MG63 (cell line): ENCODE results near the gene DHX35. TPM values are rescaled to one million over a fixed set of nuclear protein-coding genes. Genes with fewer than 3 reads are reported as not detected.
"Not testable (repeated sequence)": the region's sequence is repeated elsewhere in the genome, so short reads cannot be mapped to it uniquely, and the experiment has no call there.

Experiments
- DNase-seq: peaks from one replicate; pipeline ENCODE4 v3.0.0-alpha.2; 2020
- H3K27me3 ChIP-seq: fragments of 250-450 bp; sonication (Bioruptor Pico); 2 replicates; pipeline ENCODE4 v1.5.1; 2020; ENCODE audit warnings: mild to moderate bottlenecking, moderate library complexity
- H3K36me3 ChIP-seq: fragments of 250-450 bp; sonication (Bioruptor Pico); 2 replicates; pipeline ENCODE4 v1.5.1; 2020; ENCODE audit warnings: mild to moderate bottlenecking, moderate library complexity
- H3K4me3 ChIP-seq: fragments of 250-450 bp; sonication (Bioruptor Pico); 2 replicates; pipeline ENCODE4 v1.5.1; 2020; ENCODE audit warnings: mild to moderate bottlenecking, moderate library complexity
- H3K9me3 ChIP-seq: fragments of 250-450 bp; sonication (Bioruptor Pico); 2 replicates; pipeline ENCODE4 v1.5.1; 2020; ENCODE audit warnings: mild to moderate bottlenecking, moderate library complexity
- total RNA-seq: library from RNA; depleted of rRNA; stranded (reverse); fragments of >200 nt; shearing (Covaris generic); gene quantifications from 2 replicates; pipeline ENCODE4 v1.2.3, GENCODE V29; 2014; ENCODE audit warnings: low replicate concordance

DHX35 gene
- total RNA-seq, 1 experiment from 2014 or later = 18.9 TPM

DNA sequence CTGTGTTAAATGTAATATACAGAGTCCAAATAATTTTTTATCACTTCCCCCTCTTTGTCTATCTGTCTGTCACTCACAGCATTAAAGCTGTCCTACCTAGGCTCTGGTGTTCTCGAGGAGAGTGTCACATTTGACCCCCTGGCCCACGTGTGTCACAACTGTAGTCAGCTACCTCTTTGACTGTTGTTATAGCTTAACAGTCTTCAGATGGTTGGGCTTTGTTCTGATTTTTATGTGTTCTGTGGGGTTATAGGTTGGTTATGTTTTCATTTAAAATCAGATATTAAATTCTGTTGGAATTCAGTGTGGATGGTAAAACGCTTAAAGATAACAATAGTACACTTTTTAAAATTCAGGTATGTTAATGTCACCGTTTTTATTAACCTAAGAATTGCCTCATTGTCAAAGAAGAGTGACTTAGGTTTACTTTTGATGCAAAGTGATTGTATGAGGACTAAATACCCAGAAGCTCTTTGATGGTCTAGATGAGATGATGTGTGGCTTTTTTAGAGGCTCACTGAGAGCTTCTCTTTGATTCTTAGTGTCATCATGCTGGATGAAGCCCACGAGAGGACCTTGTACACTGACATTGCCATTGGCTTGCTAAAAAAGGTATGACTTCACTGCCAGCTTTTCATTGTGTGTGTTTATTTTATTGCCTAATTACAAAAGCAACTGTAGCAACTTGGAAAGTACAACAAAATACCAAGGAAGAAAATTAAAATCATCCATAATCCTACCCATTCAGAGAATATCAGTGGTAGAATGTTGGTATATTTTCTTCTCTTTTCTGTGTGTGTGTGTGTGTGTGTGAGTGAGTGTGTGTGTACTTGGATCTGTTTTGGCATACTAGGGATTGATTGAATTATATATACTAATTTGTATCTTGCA is 29.9 kb downstream of the DHX35 start:
- Histone ChIP-seq H3K36me3 (peaks cover 34% of the 10 kb centered on the region), H3K4me3 (no peak overlapping the region), H3K27me3 (no peaks in the 10 kb centered on the region), H3K9me3 (no peaks in the 10 kb centered on the region)
- DNase-seq = no peak

DNA sequence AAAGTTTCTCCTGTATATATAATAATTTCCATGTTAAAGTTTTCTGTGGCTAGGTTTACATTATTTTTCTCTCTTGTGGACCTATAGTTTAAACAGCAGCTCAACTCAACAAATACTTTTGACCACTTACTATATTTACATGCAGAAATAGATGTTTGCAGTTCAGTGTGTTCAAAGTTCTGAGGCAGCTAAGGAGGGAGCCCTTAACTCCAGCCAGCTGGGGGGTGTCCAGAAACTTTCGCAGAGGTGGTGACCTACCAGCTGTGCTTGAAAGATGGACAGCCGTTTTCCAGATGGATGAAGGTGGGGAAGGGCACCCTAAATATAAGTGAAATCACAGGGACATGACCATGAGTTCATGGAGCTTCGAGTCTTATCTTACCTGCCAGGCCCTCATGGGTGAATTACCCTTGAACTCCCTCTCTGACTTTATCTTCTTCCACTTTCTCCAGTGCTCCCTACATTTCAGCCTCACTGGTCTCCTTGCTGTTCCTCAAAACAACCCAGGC is 33.4 kb downstream of the DHX35 start:
- no peak for DNase-seq
- no peaks in the 10 kb centered on the region for H3K9me3 ChIP-seq
- no peak overlapping the region for H3K4me3 ChIP-seq
- no peaks in the 10 kb centered on the region for H3K27me3 ChIP-seq
- peaks cover 31% of the 10 kb centered on the region for H3K36me3 ChIP-seq

GRCh38 chr20:38996866-38997265 is 34.7 kb downstream of the DHX35 start:
- not testable (repeated sequence) for H3K27me3 ChIP-seq, H3K9me3 ChIP-seq, H3K4me3 ChIP-seq, DNase-seq
- peaks cover 31% of the 10 kb centered on the region for H3K36me3 ChIP-seq

GRCh38 chr20:38997622-38998021 is 35.5 kb downstream of the DHX35 start:
- Histone ChIP-seq H3K9me3 (no peaks in the 10 kb centered on the region), H3K4me3 (no peak overlapping the region), H3K27me3 (no peaks in the 10 kb centered on the region), H3K36me3 (peaks cover 32% of the 10 kb centered on the region)
- DNase-seq = no peak

GRCh38 chr20:38999217-38999616 is 37.1 kb downstream of the DHX35 start:
- Histone ChIP-seq H3K36me3 (peaks cover 43% of the 10 kb centered on the region), H3K9me3 (no peaks in the 10 kb centered on the region), H3K4me3 (no peak overlapping the region), H3K27me3 (no peaks in the 10 kb centered on the region)
- no peak for DNase-seq

GRCh38 chr20:38999965-39000910 is 38.1 kb downstream of the DHX35 start:
- peaks cover 39% of the 10 kb centered on the region for H3K36me3 ChIP-seq
- no peaks in the 10 kb centered on the region for H3K27me3 ChIP-seq
- H3K4me3 ChIP-seq = no peak overlapping the region
- no peak for DNase-seq
- no peaks in the 10 kb centered on the region for H3K9me3 ChIP-seq

GRCh38 chr20:39004508-39004907 is 42.4 kb downstream of the DHX35 start:
- Histone ChIP-seq H3K4me3 (no peak overlapping the region), H3K9me3 (no peaks in the 10 kb centered on the region), H3K27me3 (no peaks in the 10 kb centered on the region), H3K36me3 (peaks cover 48% of the 10 kb centered on the region)
- DNase-seq = no peak

DNA sequence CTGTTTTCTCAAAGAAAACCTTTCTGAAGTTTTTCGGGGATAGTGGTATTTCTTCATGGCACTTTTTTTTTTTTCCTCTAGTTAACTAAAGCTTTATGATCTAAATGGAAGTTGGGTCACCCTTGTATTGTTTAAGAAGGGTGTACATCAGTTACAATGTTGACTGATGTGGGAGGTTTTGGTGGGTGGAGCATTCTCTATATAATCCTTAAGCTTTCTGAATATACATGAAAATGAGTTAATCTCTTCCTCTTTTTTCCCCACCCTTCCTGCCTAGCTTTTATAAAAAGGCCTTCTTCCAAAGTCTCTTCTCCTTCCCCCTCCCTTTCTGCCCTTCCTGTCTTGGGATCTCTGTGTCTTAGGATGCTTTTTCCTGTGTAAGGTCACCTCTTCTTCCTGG is 47.2 kb downstream of the DHX35 start:
- H3K9me3 ChIP-seq = no peaks in the 10 kb centered on the region
- peaks cover 49% of the 10 kb centered on the region for H3K36me3 ChIP-seq
- H3K27me3 ChIP-seq = no peaks in the 10 kb centered on the region
- DNase-seq = no peak
- H3K4me3 ChIP-seq = no peak overlapping the region

GRCh38 chr20:39010496-39010895 is 48.4 kb downstream of the DHX35 start:
- H3K4me3 ChIP-seq = no peak overlapping the region
- no peaks in the 10 kb centered on the region for H3K9me3 ChIP-seq
- no peaks in the 10 kb centered on the region for H3K27me3 ChIP-seq
- H3K36me3 ChIP-seq = peaks cover 61% of the 10 kb centered on the region
- DNase-seq = no peak

- Histone ChIP-seq H3K27me3 (no peaks in the 10 kb centered on the region), H3K4me3 (no peak overlapping the region), H3K36me3 (peaks cover 51% of the 10 kb centered on the region), H3K9me3 (no peaks in the 10 kb centered on the region)
- DNase-seq = no peak
Observed at GRCh38 chr20:39013662-39014109, 51.5 kb downstream of the DHX35 start.

DNA sequence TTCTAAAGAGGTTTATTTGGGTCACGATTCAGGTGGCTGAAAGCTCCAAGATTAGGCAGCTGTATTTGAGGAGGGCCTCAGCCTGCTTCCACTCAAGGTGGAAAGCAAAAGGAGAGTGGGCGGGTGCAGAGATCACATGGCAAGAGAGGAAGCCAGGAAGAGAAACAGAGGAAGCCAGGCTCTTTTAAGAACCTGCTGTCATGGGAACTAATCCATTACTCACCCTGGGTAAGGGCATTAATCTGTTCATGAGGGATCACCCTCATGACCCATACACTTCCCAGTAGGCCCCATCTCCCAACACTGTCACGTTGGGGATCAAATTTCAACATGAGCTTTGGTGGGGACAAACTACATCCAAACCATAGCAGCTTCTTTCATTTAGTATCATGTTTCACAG is 53.9 kb downstream of the DHX35 start:
- no peaks in the 10 kb centered on the region for H3K27me3 ChIP-seq
- peaks cover 47% of the 10 kb centered on the region for H3K36me3 ChIP-seq
- DNase-seq = no peak
- H3K9me3 ChIP-seq = no peaks in the 10 kb centered on the region
- H3K4me3 ChIP-seq = no peak overlapping the region

DNA sequence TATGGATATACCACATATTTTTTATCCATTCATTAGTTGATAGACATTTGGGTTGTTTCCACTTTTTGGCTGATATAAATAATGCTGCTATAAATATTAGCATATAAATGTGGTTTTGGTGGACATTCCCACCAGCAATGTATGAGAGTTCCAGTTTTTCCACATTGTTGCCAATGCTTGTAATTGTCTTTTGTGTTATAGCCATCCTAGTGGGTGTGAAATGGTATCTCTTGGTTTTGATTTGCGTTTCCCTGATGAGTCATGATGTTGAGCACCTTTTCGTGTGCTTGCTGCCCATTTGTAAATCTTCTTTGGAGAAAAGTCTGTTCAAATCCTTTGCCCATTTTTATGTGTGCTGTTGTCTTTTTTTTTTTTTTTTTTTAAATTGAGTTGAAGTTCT is 54.4 kb downstream of the DHX35 start:
- Histone ChIP-seq H3K9me3 (no peaks in the 10 kb centered on the region), H3K36me3 (peaks cover 47% of the 10 kb centered on the region), H3K4me3 (no peak overlapping the region), H3K27me3 (no peaks in the 10 kb centered on the region)
- no peak for DNase-seq

- DNase-seq = no peak
- Histone ChIP-seq H3K9me3 (no peaks in the 10 kb centered on the region), H3K36me3 (peaks cover 58% of the 10 kb centered on the region), H3K4me3 (no peak overlapping the region), H3K27me3 (no peaks in the 10 kb centered on the region)
Observed at GRCh38 chr20:39019027-39019426, 56.9 kb downstream of the DHX35 start.

GRCh38 chr20:39019805-39020325 is 57.7 kb downstream of the DHX35 start:
- Histone ChIP-seq H3K36me3 (peaks cover 56% of the 10 kb centered on the region), H3K27me3 (no peaks in the 10 kb centered on the region), H3K4me3 (no peak overlapping the region), H3K9me3 (no peaks in the 10 kb centered on the region)
- no peak for DNase-seq

DNA sequence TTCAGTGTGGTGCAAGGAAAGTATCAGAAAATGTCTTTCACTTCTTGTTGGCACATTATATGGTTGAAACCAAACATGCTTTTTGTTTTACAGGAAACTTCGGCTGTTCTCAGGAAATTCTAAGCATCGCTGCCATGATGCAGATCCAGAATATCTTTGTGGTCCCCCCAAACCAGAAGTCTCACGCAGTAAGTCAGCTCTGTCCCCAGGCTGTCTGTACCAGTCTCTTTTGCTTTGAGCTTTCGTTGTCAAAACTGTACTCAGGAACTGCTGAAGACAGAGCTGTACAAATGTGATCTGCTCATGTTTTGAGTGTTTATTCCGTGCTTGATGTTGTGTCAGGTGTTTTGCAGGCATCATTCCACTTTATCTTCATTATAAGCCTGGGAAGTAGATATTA is 59.6 kb downstream of the DHX35 start:
- H3K9me3 ChIP-seq = no peaks in the 10 kb centered on the region
- DNase-seq = no peak
- peaks cover 54% of the 10 kb centered on the region for H3K36me3 ChIP-seq
- no peak overlapping the region for H3K4me3 ChIP-seq
- no peaks in the 10 kb centered on the region for H3K27me3 ChIP-seq

- H3K36me3 ChIP-seq = peaks cover 43% of the 10 kb centered on the region
- no peak for DNase-seq
- H3K4me3 ChIP-seq = no peak overlapping the region
- no peaks in the 10 kb centered on the region for H3K9me3 ChIP-seq
- no peaks in the 10 kb centered on the region for H3K27me3 ChIP-seq
Observed at GRCh38 chr20:39025883-39026282, 63.7 kb downstream of the DHX35 start.

- Histone ChIP-seq H3K27me3 (no peaks in the 10 kb centered on the region), H3K36me3 (peaks cover 39% of the 10 kb centered on the region), H3K9me3 (no peaks in the 10 kb centered on the region), H3K4me3 (no peak overlapping the region)
- DNase-seq = no peak
Observed at GRCh38 chr20:39029364-39029763, 67.2 kb downstream of the DHX35 start.
